ENCODE results near the gene DENND4A. TPM values are rescaled to one million over a fixed set of nuclear protein-coding genes. Genes with fewer than 3 reads are reported as not detected.
A peak's percentile ranks its signal among the peaks of the same experiment; 100 is the strongest.

Gene DENND4A
- total and polyA plus RNA-seq, 2 of the 4 experiments (the other 2 are of a cell fraction) = 4.1 to 17.7 TPM

GRCh38 chr15:65791335-65792137 is 557 bp downstream of the DENND4A start:
- peak; percentile 43; the same call in 1 of the 2 replicates for TF ChIP-seq BHLHE40 (IDR thresholded peaks at IDR 0.05; ENCODE audit: low read depth, low read length)
- TF ChIP-seq RCOR1 (IDR thresholded peaks at IDR 0.05; ENCODE audit: insufficient replicate concordance, low read length) = no peak
- no peak for TF ChIP-seq MAFK (IDR thresholded peaks at IDR 0.05; ENCODE audit: low read depth, low read length)
- TF ChIP-seq SMC3 (IDR thresholded peaks at IDR 0.05; ENCODE audit: low read depth, low read length) = no peak
- no peak for TF ChIP-seq FOS (IDR thresholded peaks at IDR 0.05; ENCODE audit: low read depth, low read length)
- TF ChIP-seq MXI1 (IDR thresholded peaks at IDR 0.05; ENCODE audit: borderline replicate concordance, low read depth, low read length) = peak; percentile 57; the same call in 1 of the 2 replicates
- no peak for TF ChIP-seq CEBPB (IDR thresholded peaks at IDR 0.05; ENCODE audit: low read depth, low read length)
- TF ChIP-seq MAZ (IDR thresholded peaks at IDR 0.05; ENCODE audit: borderline replicate concordance, low read depth, low read length) = 0 out of 2 replicates have a peak, but pooled peaks have one; percentile 30
- no TSS peak for BruUV-seq (replicated peaks)
- peak overlapping the region; percentile 17; the same call in 1 of the 2 replicates for H3K14ac ChIP-seq (replicated peaks; ENCODE audit: low read depth, low read length)
- DNase-seq (no peak), ATAC-seq (ENCODE audit: low read depth) (peak; percentile 59)
- H3K27ac ChIP-seq (ENCODE audit: insufficient read depth, low read length) = peak overlapping the region; percentile 75
- H2BK5ac ChIP-seq (ENCODE audit: low read depth, low read length, poor library complexity, severe bottlenecking) = peak overlapping the region; percentile 69
- H3K23ac ChIP-seq (ENCODE audit: low read depth, low read length) = peak overlapping the region; percentile 30
- peak overlapping the region; percentile 19; the same call in 1 of the 2 replicates for H3K56ac ChIP-seq (ENCODE audit: extremely low read depth, insufficient read depth, low read length)
- H4K20me1 ChIP-seq (ENCODE audit: insufficient read depth, low read length) = peaks cover 4% of the 10 kb centered on the region; the same call in 1 of the 2 replicates
- intact Hi-C loops (cut with micrococcal nuclease) (loop anchor here (1.0 to 5.0 kb wide), 3 partner anchors 41 to 78 kb away; partner anchors contain the start of gene RAB11A), in situ Hi-C loops (cut with MboI; ENCODE audit: low sequenced_read_pairs) (no loop called here), dilution Hi-C loops (cut with HindIII; ENCODE audit: low sequenced_read_pairs, unreplicated experiment) (no loop called here)
- peaks cover 6 to 33% of the 10 kb centered on the region in 2 experiments for H3K79me1 ChIP-seq (ENCODE audit: low read depth in 1 of 2, low read length in 2 of 2)
- ChIA-PET POLR2A (ENCODE audit: unreplicated experiment) (interaction anchor here (0.6 to 0.7 kb wide), 2 partner anchors 78 to 386 kb away, joined by 3 read pairs; partner anchors contain the start of gene RAB11A), CTCF (interaction anchor here (1.0 kb wide), 2 partner anchors 9 to 152 kb away, joined by 3 to 5 read pairs; no protein-coding TSS in a partner anchor)
- no peak overlapping the region for H2BK20ac ChIP-seq (ENCODE audit: low read depth, low read length)
- H3K18ac ChIP-seq (ENCODE audit: low read depth, low read length) = peak overlapping the region; percentile 18; the same call in 1 of the 2 replicates
- no peak overlapping the region for H2BK15ac ChIP-seq (ENCODE audit: low read depth, low read length)
- H3K9me3 ChIP-seq (ENCODE audit: control insufficient read depth, insufficient read depth, low read length) = no peaks in the 10 kb centered on the region
- 0% methylated on average over 28 of the region's 69 CpGs; no CpG with 5 or more reads in 1 of the 2 experiments for WGBS, 2 experiments (ENCODE audit: extremely low coverage in 2 of 2, insufficient read length in 1 of 2)
- peaks cover 5% of the 10 kb centered on the region for H3K9me1 ChIP-seq (ENCODE audit: insufficient read depth, low read length)
- peak overlapping the region in 1 of 2 experiments; percentile 16; a peak in 1 of 4 replicates for H4K8ac ChIP-seq (ENCODE audit: low read depth in 2 of 2, low read length in 2 of 2)
- peaks cover 4% of the 10 kb centered on the region; the same call in 1 of the 2 replicates for H3K4me1 ChIP-seq (ENCODE audit: control insufficient read depth, insufficient read depth, low read length)
- no peak overlapping the region for H2BK120ac ChIP-seq (ENCODE audit: low read depth, low read length)
- H2AK5ac ChIP-seq (ENCODE audit: low read depth, low read length) = peak overlapping the region; percentile 12; the same call in 1 of the 2 replicates
- H4K5ac ChIP-seq (ENCODE audit: low read depth, low read length) = peak overlapping the region; percentile 0; the same call in 1 of the 2 replicates
- peak overlapping the region; percentile 44 for H2AK9ac ChIP-seq (replicated peaks; ENCODE audit: low read depth, low read length, poor library complexity)
- peak overlapping the region; percentile 3 for H3K4ac ChIP-seq (ENCODE audit: low read depth, low read length)
- no peak overlapping the region for H4K91ac ChIP-seq (ENCODE audit: insufficient read depth, low read depth, low read length)
- peak overlapping the region; percentile 99 for H3K4me2 ChIP-seq (ENCODE audit: low read depth, low read length)
- H2AFZ ChIP-seq (replicated peaks; ENCODE audit: low read length, poor library complexity) = peak overlapping the region; percentile 94
- no peaks in the 10 kb centered on the region for H3K36me3 ChIP-seq (ENCODE audit: control insufficient read depth, insufficient read depth, low read length)
- peak overlapping the region; percentile 89 for H3K9ac ChIP-seq (ENCODE audit: low read depth, low read length)
- peak overlapping the region; percentile 61 for H3K4me3 ChIP-seq (ENCODE audit: insufficient read depth, low read depth, low read length)
- H3K27me3 ChIP-seq (ENCODE audit: control insufficient read depth, insufficient read depth, low read length) = no peaks in the 10 kb centered on the region
